Effector CD4-positive, alpha-beta T cell (primary cell): ENCODE results near the gene CNMD.

Experiments used
- DNase-seq: peaks from one replicate; pipeline ENCODE4 v3.0.0-alpha.2; 2020

Gene CNMD

DNA sequence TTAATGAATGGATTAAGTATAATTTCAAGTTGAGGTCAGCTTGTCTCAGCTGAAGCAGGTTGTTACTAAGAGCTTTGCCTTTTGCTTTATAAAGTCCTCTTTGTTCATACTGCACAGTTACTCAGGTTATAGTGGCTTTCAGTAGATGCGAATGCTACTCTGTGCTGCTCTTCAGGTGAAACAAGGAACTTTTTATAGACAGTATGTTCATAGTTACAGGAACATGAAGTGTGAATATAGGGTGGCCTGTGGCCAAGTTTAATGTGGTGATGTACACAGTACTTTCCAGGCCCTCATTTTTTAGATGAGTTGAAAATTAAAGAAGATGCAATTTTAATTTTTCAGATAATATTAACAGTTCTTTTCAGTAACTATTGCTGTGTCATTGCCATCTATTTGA is 66.2 kb downstream of the CNMD start:
- no peak for DNase-seq

DNA sequence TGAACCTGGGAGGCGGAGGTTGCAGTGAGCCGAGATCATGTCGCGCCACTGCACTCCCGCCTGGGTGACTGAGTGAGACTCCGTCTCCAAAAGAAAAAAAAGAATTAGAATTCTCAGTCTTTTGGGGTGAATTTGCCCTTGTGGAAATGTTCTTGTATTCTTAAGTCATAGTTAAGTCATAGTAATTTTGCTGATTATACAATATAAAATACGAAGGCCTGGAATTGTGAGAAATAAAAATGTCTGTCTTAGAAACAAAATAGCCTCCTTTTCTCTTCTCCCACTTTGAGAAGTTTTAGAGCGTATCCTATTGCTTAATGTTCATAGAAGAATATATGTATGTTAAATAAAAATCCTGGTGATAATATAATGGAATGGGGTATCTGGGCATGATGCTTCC is 68.9 kb downstream of the CNMD start:
- no peak for DNase-seq

DNA sequence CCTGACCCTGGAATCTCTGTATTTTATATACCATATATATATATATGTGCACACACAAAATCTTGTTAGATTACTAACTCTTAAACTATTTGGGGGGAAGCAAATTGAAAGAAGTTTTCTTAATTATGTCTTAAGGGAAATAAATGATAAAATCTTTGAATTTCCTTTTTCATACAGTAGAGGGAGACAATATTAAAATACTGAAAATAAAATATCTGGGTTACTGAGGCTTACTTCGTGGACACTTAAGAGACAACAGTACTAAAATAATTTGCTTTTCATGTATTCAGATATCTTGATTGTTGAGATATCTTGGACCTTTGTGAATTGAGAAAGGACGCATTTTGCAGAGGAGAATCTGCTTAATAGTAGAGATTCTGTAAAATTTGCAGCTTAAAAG is 69.9 kb downstream of the CNMD start:
- DNase-seq: no peak

DNA sequence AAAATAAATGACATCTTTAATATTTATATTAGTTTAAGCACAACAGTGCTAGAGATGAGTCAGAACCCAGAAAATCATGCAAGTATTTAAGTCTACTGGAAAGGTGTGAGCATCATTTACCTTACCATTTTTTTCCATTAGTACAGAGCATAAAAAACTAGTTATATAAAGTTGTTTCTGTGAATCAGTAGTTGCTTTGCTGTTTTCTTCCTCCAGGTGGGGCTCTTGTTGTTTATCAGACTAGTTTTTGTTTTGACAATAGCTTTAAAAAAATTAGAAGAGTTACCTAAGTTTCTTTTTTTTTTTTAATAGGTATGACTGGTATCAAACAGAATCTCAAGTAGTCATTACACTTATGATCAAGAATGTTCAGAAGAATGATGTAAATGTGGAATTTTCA is 74.3 kb downstream of the CNMD start:
- DNase-seq: no peak

DNA sequence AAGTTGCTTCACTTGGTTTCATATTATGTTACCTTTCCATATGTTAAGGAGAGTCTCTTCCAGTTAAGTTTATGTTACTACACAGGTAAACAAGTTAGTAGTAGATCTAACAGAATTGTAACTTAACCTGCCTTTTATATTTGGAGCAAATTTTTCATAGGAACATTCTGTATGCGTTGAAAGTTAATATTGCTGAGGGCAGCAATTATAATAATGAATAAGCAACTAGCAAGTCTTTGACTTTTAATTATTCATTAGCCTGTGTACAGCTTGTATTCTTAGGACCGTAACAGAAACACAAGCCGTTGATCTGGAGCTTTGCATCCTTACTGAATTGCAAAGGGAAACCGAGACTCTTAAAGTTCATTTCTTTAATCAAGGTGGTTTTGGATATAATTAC is 75.3 kb downstream of the CNMD start:
- no peak for DNase-seq

DNA sequence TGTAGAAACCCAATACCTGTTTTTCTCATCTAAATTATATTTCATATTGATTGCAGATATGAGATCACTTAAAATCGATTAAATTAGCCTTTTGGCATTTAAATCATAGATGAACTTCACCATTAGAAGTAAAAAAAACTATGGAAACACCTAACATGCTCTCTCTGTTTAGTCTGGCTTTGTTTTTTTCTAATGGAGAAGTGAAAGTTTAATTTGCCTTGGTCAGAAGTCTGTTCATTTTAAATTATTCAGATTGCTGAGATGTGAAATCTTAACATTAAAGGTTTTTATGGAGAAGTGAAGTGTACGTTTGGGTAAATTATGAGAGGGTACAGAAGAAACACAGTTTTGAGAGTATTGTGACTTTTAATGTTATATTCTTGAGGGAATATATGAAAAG is 80.3 kb downstream of the CNMD start:
- no peak for DNase-seq
